DOHH2 (cell line): ENCODE results near the gene COX6B2.

ENCODE experiments used
- CTCF ChIP-seq: fragments of 200-600 bp; sonication (generic); IDR thresholded peaks from one replicate; pipeline ENCODE4 v1.5.1; 2014; ENCODE audit warnings: antibody characterized with exemption, mild to moderate bottlenecking, low read depth, low read length; ENCODE audit not compliant: poor library complexity, severe bottlenecking
- EZH2phosphoT487 ChIP-seq: fragments of 200-600 bp; sonication (generic); IDR thresholded peaks from 2 replicates; pipeline ENCODE4 v1.6.1; 2017; ENCODE audit warnings: borderline replicate concordance, mild to moderate bottlenecking, antibody characterized with exemption, low read length, moderate library complexity, mixed read lengths

- TF ChIP-seq EZH2phosphoT487: no peak
- TF ChIP-seq CTCF: no peak
Measured at GRCh38 chr19:55377356-55378131, 23.0 kb upstream of the COX6B2 start.
